ENCODE data around the gene ADARB2.

The ADARB2 gene

GRCh38 chr10:1370298-1370697 lies 367.0 kb downstream of the ADARB2 start:
- Histone ChIP-seq H3K36me3 (ENCODE audit: control insufficient read depth, insufficient read depth, low read length) (no peaks in the 10 kb centered on the region), H3K4me3 (ENCODE audit: low read depth, low read length) (no peak overlapping the region), H3K4me1 (ENCODE audit: control insufficient read depth, insufficient read depth, low read length) (no peaks in the 10 kb centered on the region), H3K9me3 (ENCODE audit: control insufficient read depth, insufficient read depth, low read length) (no peaks in the 10 kb centered on the region), H3K9ac (ENCODE audit: low read depth, low read length) (no peak overlapping the region), H3K27me3 (ENCODE audit: control insufficient read depth, insufficient read depth, low read length) (no peaks in the 10 kb centered on the region)

- Histone ChIP-seq H3K4me3 (ENCODE audit: low read depth, low read length) (no peak overlapping the region), H3K4me1 (ENCODE audit: control insufficient read depth, insufficient read depth, low read length) (no peaks in the 10 kb centered on the region), H3K9me3 (ENCODE audit: control insufficient read depth, insufficient read depth, low read length) (no peaks in the 10 kb centered on the region), H3K36me3 (ENCODE audit: control insufficient read depth, insufficient read depth, low read length) (no peaks in the 10 kb centered on the region), H3K9ac (ENCODE audit: low read depth, low read length) (no peak overlapping the region), H3K27me3 (ENCODE audit: control insufficient read depth, insufficient read depth, low read length) (no peaks in the 10 kb centered on the region)
Observed at GRCh38 chr10:1369665-1370064, 367.7 kb downstream of the ADARB2 start.

- H3K4me3 ChIP-seq (ENCODE audit: low read depth, low read length): no peak overlapping the region
- H3K27me3 ChIP-seq (ENCODE audit: control insufficient read depth, insufficient read depth, low read length): no peaks in the 10 kb centered on the region
- no peaks in the 10 kb centered on the region for H3K36me3 ChIP-seq (ENCODE audit: control insufficient read depth, insufficient read depth, low read length)
- no peak overlapping the region for H3K9ac ChIP-seq (ENCODE audit: low read depth, low read length)
- no peaks in the 10 kb centered on the region for H3K4me1 ChIP-seq (ENCODE audit: control insufficient read depth, insufficient read depth, low read length)
- H3K9me3 ChIP-seq (ENCODE audit: control insufficient read depth, insufficient read depth, low read length): no peaks in the 10 kb centered on the region
Observed at GRCh38 chr10:1369197-1369596, 368.1 kb downstream of the ADARB2 start.

GRCh38 chr10:1368842-1369171 lies 368.5 kb downstream of the ADARB2 start:
- Histone ChIP-seq H3K9ac (ENCODE audit: low read depth, low read length) (no peak overlapping the region), H3K4me3 (ENCODE audit: low read depth, low read length) (no peak overlapping the region), H3K27me3 (ENCODE audit: control insufficient read depth, insufficient read depth, low read length) (no peaks in the 10 kb centered on the region), H3K36me3 (ENCODE audit: control insufficient read depth, insufficient read depth, low read length) (no peaks in the 10 kb centered on the region), H3K9me3 (ENCODE audit: control insufficient read depth, insufficient read depth, low read length) (no peaks in the 10 kb centered on the region), H3K4me1 (ENCODE audit: control insufficient read depth, insufficient read depth, low read length) (no peaks in the 10 kb centered on the region)

- H3K27me3 ChIP-seq (ENCODE audit: control insufficient read depth, insufficient read depth, low read length): no peaks in the 10 kb centered on the region
- no peak overlapping the region for H3K4me3 ChIP-seq (ENCODE audit: low read depth, low read length)
- no peaks in the 10 kb centered on the region for H3K36me3 ChIP-seq (ENCODE audit: control insufficient read depth, insufficient read depth, low read length)
- H3K9me3 ChIP-seq (ENCODE audit: control insufficient read depth, insufficient read depth, low read length): no peaks in the 10 kb centered on the region
- no peak overlapping the region for H3K9ac ChIP-seq (ENCODE audit: low read depth, low read length)
- no peaks in the 10 kb centered on the region for H3K4me1 ChIP-seq (ENCODE audit: control insufficient read depth, insufficient read depth, low read length)
Observed at GRCh38 chr10:1367938-1368841, 369.1 kb downstream of the ADARB2 start.

- H3K9ac ChIP-seq (ENCODE audit: low read depth, low read length): no peak overlapping the region
- H3K4me1 ChIP-seq (ENCODE audit: control insufficient read depth, insufficient read depth, low read length): no peaks in the 10 kb centered on the region
- no peaks in the 10 kb centered on the region for H3K36me3 ChIP-seq (ENCODE audit: control insufficient read depth, insufficient read depth, low read length)
- H3K4me3 ChIP-seq (ENCODE audit: low read depth, low read length): no peak overlapping the region
- H3K9me3 ChIP-seq (ENCODE audit: control insufficient read depth, insufficient read depth, low read length): no peaks in the 10 kb centered on the region
- no peaks in the 10 kb centered on the region for H3K27me3 ChIP-seq (ENCODE audit: control insufficient read depth, insufficient read depth, low read length)
Observed at GRCh38 chr10:1366811-1367425, 370.4 kb downstream of the ADARB2 start.

GRCh38 chr10:1366322-1366691 lies 371.0 kb downstream of the ADARB2 start:
- Histone ChIP-seq H3K4me1 (ENCODE audit: control insufficient read depth, insufficient read depth, low read length) (no peaks in the 10 kb centered on the region), H3K36me3 (ENCODE audit: control insufficient read depth, insufficient read depth, low read length) (no peaks in the 10 kb centered on the region), H3K27me3 (ENCODE audit: control insufficient read depth, insufficient read depth, low read length) (no peaks in the 10 kb centered on the region), H3K4me3 (ENCODE audit: low read depth, low read length) (no peak overlapping the region), H3K9me3 (ENCODE audit: control insufficient read depth, insufficient read depth, low read length) (no peaks in the 10 kb centered on the region), H3K9ac (ENCODE audit: low read depth, low read length) (no peak overlapping the region)

GRCh38 chr10:1365540-1366321 lies 371.6 kb downstream of the ADARB2 start:
- H3K27me3 ChIP-seq (ENCODE audit: control insufficient read depth, insufficient read depth, low read length): no peaks in the 10 kb centered on the region
- H3K4me3 ChIP-seq (ENCODE audit: low read depth, low read length): no peak overlapping the region
- H3K9me3 ChIP-seq (ENCODE audit: control insufficient read depth, insufficient read depth, low read length): no peaks in the 10 kb centered on the region
- no peaks in the 10 kb centered on the region for H3K36me3 ChIP-seq (ENCODE audit: control insufficient read depth, insufficient read depth, low read length)
- no peak overlapping the region for H3K9ac ChIP-seq (ENCODE audit: low read depth, low read length)
- no peaks in the 10 kb centered on the region for H3K4me1 ChIP-seq (ENCODE audit: control insufficient read depth, insufficient read depth, low read length)

- Histone ChIP-seq H3K27me3 (ENCODE audit: control insufficient read depth, insufficient read depth, low read length) (no peaks in the 10 kb centered on the region), H3K9me3 (ENCODE audit: control insufficient read depth, insufficient read depth, low read length) (no peaks in the 10 kb centered on the region), H3K9ac (ENCODE audit: low read depth, low read length) (no peak overlapping the region), H3K36me3 (ENCODE audit: control insufficient read depth, insufficient read depth, low read length) (no peaks in the 10 kb centered on the region), H3K4me1 (ENCODE audit: control insufficient read depth, insufficient read depth, low read length) (peaks cover 2% of the 10 kb centered on the region), H3K4me3 (ENCODE audit: low read depth, low read length) (no peak overlapping the region)
Observed at GRCh38 chr10:1364151-1364910, 373.0 kb downstream of the ADARB2 start.

GRCh38 chr10:1363446-1364121 lies 373.7 kb downstream of the ADARB2 start:
- Histone ChIP-seq H3K4me1 (ENCODE audit: control insufficient read depth, insufficient read depth, low read length) (peaks cover 3% of the 10 kb centered on the region), H3K4me3 (ENCODE audit: low read depth, low read length) (no peak overlapping the region), H3K9me3 (ENCODE audit: control insufficient read depth, insufficient read depth, low read length) (no peaks in the 10 kb centered on the region)

More at GRCh38 chr10:1363446-1364121, 373.7 kb downstream of the ADARB2 start:
- no peaks in the 10 kb centered on the region for H3K36me3 ChIP-seq (ENCODE audit: control insufficient read depth, insufficient read depth, low read length)
- no peaks in the 10 kb centered on the region for H3K27me3 ChIP-seq (ENCODE audit: control insufficient read depth, insufficient read depth, low read length)
- no peak overlapping the region for H3K9ac ChIP-seq (ENCODE audit: low read depth, low read length)
